Fibroblast of lung (primary cell): ENCODE measurements around the gene IRAK1.

ENCODE experiments used
- CTCF ChIP-seq, 2 donors: IDR thresholded peaks in 1 of 2; conservative IDR thresholded peaks in 1 of 2; 1 replicate in 1 of 2; 2 replicates in 1 of 2; pipeline ENCODE4 v1.5.1; 2011 to 2012; ENCODE audit warnings: low read length in 2 of 2, control low read depth in 1 of 2, inconsistent platforms in 1 of 2, low read depth in 1 of 2, mild to moderate bottlenecking in 1 of 2
- EZH2 ChIP-seq: IDR thresholded peaks from 2 replicates; pipeline ENCODE4 v1.5.1; 2012; ENCODE audit warnings: low read length, control low read depth, mild to moderate bottlenecking; ENCODE audit errors: missing control alignments

DNA sequence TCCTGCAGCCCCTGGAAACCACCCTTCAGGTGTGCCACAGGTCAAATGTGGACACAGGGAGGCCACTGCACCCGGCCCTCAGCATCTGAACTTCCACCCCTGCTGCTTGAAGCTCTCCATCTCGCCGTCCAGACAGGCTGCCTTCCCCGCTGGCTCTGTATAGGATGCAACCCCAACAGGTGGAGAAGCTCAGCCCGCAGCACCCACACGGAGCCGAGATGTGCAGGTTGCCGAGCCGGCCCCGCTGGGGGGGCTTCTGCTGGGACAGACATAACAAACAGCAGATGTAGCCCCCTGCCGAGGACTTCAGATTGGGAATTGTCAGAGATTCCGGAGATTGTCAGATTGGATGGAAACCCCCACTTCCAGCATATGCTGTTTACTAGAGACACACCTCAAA lies 26.6 kb downstream of the IRAK1 start:
- TF ChIP-seq CTCF (conservative IDR thresholded peaks at IDR 0.05 in 1 of 2, IDR thresholded peaks at IDR 0.05 in 1 of 2; ENCODE audit: low read depth in 1 of 2, low read length in 2 of 2): no peak
- TF ChIP-seq EZH2: no peak
